IPS-18c (cell line): Measurements from ENCODE around the gene QRFP.
"Not testable (repeated sequence)": the region's sequence is repeated elsewhere in the genome, so short reads cannot be mapped to it uniquely, and the experiment has no call there.

Experiments used
- H3K4me3 ChIP-seq: 2 replicates; pipeline ENCODE4 v1.7.0; 2013; ENCODE audit warnings: low read depth, mild to moderate bottlenecking, low read length, moderate library complexity; ENCODE audit not compliant: insufficient read depth
- H3K9me3 ChIP-seq: one replicate; pipeline ENCODE4 v1.6.1; 2013; ENCODE audit warnings: mild to moderate bottlenecking, low read length, moderate library complexity; ENCODE audit not compliant: control insufficient read depth, insufficient read depth

QRFP gene

GRCh38 chr9:130856474-130856873 lies 40.1 kb downstream of the QRFP start:
- Histone ChIP-seq H3K9me3 (no peaks in the 10 kb centered on the region), H3K4me3 (no peak overlapping the region)

DNA sequence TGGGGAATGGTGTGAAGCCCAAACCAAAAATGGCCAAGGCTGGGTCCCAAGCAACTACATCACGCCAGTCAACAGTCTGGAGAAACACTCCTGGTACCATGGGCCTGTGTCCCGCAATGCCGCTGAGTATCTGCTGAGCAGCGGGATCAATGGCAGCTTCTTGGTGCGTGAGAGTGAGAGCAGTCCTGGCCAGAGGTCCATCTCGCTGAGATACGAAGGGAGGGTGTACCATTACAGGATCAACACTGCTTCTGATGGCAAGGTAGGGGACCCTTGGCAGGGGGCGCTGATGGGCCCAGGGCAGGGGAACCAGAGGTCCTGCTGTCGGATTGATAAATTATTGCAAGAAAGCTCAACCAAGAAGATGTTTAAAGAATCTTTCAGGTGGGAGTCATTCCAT lies 41.8 kb downstream of the QRFP start:
- H3K4me3 ChIP-seq, result no peak overlapping the region
- no peaks in the 10 kb centered on the region for H3K9me3 ChIP-seq

DNA sequence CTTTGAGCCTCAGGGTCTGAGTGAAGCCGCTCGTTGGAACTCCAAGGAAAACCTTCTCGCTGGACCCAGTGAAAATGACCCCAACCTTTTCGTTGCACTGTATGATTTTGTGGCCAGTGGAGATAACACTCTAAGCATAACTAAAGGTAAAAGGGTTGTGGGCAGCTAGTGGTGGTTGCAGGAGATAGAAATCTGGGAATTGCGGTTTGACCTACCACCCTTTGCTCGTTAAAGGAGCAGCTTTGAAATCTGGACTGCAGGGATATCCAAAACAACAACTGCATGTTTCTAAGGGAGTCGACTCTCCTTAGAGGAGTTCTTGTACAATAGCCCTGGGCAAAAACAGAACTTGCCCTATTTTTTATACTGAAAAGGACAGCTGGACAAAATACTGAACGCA lies 42.5 kb downstream of the QRFP start:
- Histone ChIP-seq H3K4me3 (no peak overlapping the region), H3K9me3 (no peaks in the 10 kb centered on the region)

DNA sequence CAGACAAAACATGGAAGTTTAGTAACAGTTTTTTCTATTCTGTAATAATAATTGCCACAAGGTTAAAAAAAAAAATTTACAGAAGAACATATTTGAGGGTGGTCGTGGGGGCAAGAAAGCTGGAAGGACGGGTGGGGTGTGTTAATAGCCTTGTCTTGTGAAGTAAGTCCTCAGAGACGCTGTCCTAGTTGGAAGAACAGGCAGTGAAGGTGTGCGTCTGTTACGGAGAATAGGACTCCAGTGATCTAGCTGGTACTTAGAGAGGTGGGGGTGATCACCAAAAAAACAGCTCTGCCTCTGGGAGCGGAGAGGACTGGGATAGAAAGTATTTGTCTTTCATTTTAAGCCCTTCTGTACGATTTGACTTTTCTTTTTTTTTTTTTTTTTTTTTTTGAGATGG lies 43.8 kb downstream of the QRFP start:
- Histone ChIP-seq H3K4me3 (no peak overlapping the region), H3K9me3 (no peaks in the 10 kb centered on the region)

- no peaks in the 10 kb centered on the region for H3K9me3 ChIP-seq
- H3K4me3 ChIP-seq, result no peak overlapping the region
Observed at GRCh38 chr9:130849356-130849755, 47.3 kb downstream of the QRFP start.

GRCh38 chr9:130848514-130848913 lies 48.1 kb downstream of the QRFP start:
- not testable (repeated sequence) for H3K9me3 ChIP-seq, H3K4me3 ChIP-seq

GRCh38 chr9:130847306-130848217 lies 49.0 kb downstream of the QRFP start:
- H3K9me3 ChIP-seq, result no peaks in the 10 kb centered on the region
- no peak overlapping the region for H3K4me3 ChIP-seq

- Histone ChIP-seq H3K4me3 (no peak overlapping the region), H3K9me3 (no peaks in the 10 kb centered on the region)
Observed at GRCh38 chr9:130846487-130847305, 49.9 kb downstream of the QRFP start.

GRCh38 chr9:130845901-130846481 lies 50.6 kb downstream of the QRFP start:
- no peak overlapping the region for H3K4me3 ChIP-seq
- no peaks in the 10 kb centered on the region for H3K9me3 ChIP-seq

GRCh38 chr9:130845254-130845653 lies 51.4 kb downstream of the QRFP start:
- Histone ChIP-seq H3K9me3 (no peaks in the 10 kb centered on the region), H3K4me3 (no peak overlapping the region)

- H3K4me3 ChIP-seq, result no peak overlapping the region
- no peaks in the 10 kb centered on the region for H3K9me3 ChIP-seq
Observed at GRCh38 chr9:130844044-130844451, 52.6 kb downstream of the QRFP start.

- no peak overlapping the region for H3K4me3 ChIP-seq
Observed at GRCh38 chr9:130843049-130843908, 53.3 kb downstream of the QRFP start.

More at GRCh38 chr9:130843049-130843908, 53.3 kb downstream of the QRFP start:
- no peaks in the 10 kb centered on the region for H3K9me3 ChIP-seq
